ENCODE measurements around the gene SAV1. TPM values are rescaled to one million over a fixed set of nuclear protein-coding genes. Genes with fewer than 3 reads are reported as not detected.
"Not testable (repeated sequence)": the region's sequence is repeated elsewhere in the genome, so short reads cannot be mapped to it uniquely, and the experiment has no call there.

Gene SAV1
- total RNA-seq, 1 donor = 10.5 TPM

GRCh38 chr14:50666772-50667683 lies 1.1 kb downstream of the SAV1 start:
- DNase-seq (ENCODE audit: low read depth in 2 of 3, low spot score in 2 of 3) = peak; percentile 10 to 21 (median 17)

GRCh38 chr14:50665300-50665699 lies 2.8 kb downstream of the SAV1 start:
- DNase-seq (ENCODE audit: low read depth in 2 of 3, low spot score in 2 of 3) = not testable (repeated sequence)

GRCh38 chr14:50664579-50664978 lies 3.5 kb downstream of the SAV1 start:
- not testable (repeated sequence) for DNase-seq (ENCODE audit: low read depth in 2 of 3, low spot score in 2 of 3)

- DNase-seq (ENCODE audit: low read depth in 2 of 3, low spot score in 2 of 3) = peak in 1 of 3 donors; percentile 39
Measured at GRCh38 chr14:50659327-50659974, 8.7 kb downstream of the SAV1 start.

- DNase-seq (ENCODE audit: low read depth in 2 of 3, low spot score in 2 of 3) = no peak
Measured at GRCh38 chr14:50658203-50658602, 9.9 kb downstream of the SAV1 start.

- DNase-seq (ENCODE audit: low read depth in 2 of 3, low spot score in 2 of 3) = no peak
Measured at GRCh38 chr14:50657753-50658152, 10.4 kb downstream of the SAV1 start.

GRCh38 chr14:50656776-50657175 lies 11.3 kb downstream of the SAV1 start:
- DNase-seq (ENCODE audit: low read depth in 2 of 3, low spot score in 2 of 3) = no peak

GRCh38 chr14:50649691-50650090 lies 18.4 kb downstream of the SAV1 start:
- DNase-seq (ENCODE audit: low read depth in 2 of 3, low spot score in 2 of 3) = no peak

- DNase-seq (ENCODE audit: low read depth in 2 of 3, low spot score in 2 of 3) = no peak
Measured at GRCh38 chr14:50647753-50648152, 20.4 kb downstream of the SAV1 start.

GRCh38 chr14:50647282-50647681 lies 20.8 kb downstream of the SAV1 start:
- DNase-seq (ENCODE audit: low read depth in 2 of 3, low spot score in 2 of 3) = no peak

- no peak for DNase-seq (ENCODE audit: low read depth in 2 of 3, low spot score in 2 of 3)
Measured at GRCh38 chr14:50635141-50635540, 33.0 kb downstream of the SAV1 start.

GRCh38 chr14:50633954-50634353 lies 34.2 kb downstream of the SAV1 start:
- DNase-seq (ENCODE audit: low read depth in 2 of 3, low spot score in 2 of 3) = no peak

- DNase-seq (ENCODE audit: low read depth in 2 of 3, low spot score in 2 of 3) = no peak
Measured at GRCh38 chr14:50631408-50631821, 36.7 kb downstream of the SAV1 start.

GRCh38 chr14:50624947-50625346 lies 43.2 kb downstream of the SAV1 start:
- DNase-seq (ENCODE audit: low read depth in 2 of 3, low spot score in 2 of 3) = not testable (repeated sequence)

- DNase-seq (ENCODE audit: low read depth in 2 of 3, low spot score in 2 of 3) = no peak
Measured at GRCh38 chr14:50624447-50624846, 43.7 kb downstream of the SAV1 start.

GRCh38 chr14:50622978-50623377 lies 45.1 kb downstream of the SAV1 start:
- no peak for DNase-seq (ENCODE audit: low read depth in 2 of 3, low spot score in 2 of 3)

- DNase-seq (ENCODE audit: low read depth in 2 of 3, low spot score in 2 of 3) = no peak
Measured at GRCh38 chr14:50620341-50620740, 47.8 kb downstream of the SAV1 start.

- DNase-seq (ENCODE audit: low read depth in 2 of 3, low spot score in 2 of 3) = peak in 2 of 3 donors; percentile 29 to 55
Measured at GRCh38 chr14:50619569-50620141, 48.5 kb downstream of the SAV1 start.

GRCh38 chr14:50616275-50616674 lies 51.8 kb downstream of the SAV1 start:
- no peak for DNase-seq (ENCODE audit: low read depth in 2 of 3, low spot score in 2 of 3)

GRCh38 chr14:50615552-50615951 lies 52.6 kb downstream of the SAV1 start:
- DNase-seq (ENCODE audit: low read depth in 2 of 3, low spot score in 2 of 3) = no peak

GRCh38 chr14:50615056-50615455 lies 53.0 kb downstream of the SAV1 start:
- no peak for DNase-seq (ENCODE audit: low read depth in 2 of 3, low spot score in 2 of 3)

- no peak for DNase-seq (ENCODE audit: low read depth in 2 of 3, low spot score in 2 of 3)
Measured at GRCh38 chr14:50612806-50613205, 55.3 kb downstream of the SAV1 start.

All from hematopoietic multipotent progenitor cell (in vitro differentiated cells).